ENCODE measurements around the gene ELOVL6.

DNA sequence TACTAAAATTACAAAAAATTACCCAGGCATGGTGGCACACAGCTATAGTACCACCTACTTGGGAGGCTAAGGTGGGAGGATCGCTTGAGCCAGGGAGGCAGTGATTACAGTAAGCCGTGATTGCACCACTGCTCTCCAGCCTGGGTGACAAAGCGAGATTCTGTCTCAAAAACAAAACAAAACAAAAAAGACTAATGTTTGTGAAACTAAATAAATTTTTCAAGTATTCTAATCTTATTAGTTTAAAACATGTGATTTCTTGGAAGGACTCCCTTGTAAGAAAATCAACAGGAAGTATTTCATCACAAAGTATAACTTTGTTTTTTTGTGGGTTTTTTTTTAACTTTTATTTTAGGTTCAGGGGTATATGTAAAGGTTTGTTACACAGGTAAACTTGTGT is 196.1 kb downstream of the ELOVL6 start:
- TF ChIP-seq, protein P1, sequence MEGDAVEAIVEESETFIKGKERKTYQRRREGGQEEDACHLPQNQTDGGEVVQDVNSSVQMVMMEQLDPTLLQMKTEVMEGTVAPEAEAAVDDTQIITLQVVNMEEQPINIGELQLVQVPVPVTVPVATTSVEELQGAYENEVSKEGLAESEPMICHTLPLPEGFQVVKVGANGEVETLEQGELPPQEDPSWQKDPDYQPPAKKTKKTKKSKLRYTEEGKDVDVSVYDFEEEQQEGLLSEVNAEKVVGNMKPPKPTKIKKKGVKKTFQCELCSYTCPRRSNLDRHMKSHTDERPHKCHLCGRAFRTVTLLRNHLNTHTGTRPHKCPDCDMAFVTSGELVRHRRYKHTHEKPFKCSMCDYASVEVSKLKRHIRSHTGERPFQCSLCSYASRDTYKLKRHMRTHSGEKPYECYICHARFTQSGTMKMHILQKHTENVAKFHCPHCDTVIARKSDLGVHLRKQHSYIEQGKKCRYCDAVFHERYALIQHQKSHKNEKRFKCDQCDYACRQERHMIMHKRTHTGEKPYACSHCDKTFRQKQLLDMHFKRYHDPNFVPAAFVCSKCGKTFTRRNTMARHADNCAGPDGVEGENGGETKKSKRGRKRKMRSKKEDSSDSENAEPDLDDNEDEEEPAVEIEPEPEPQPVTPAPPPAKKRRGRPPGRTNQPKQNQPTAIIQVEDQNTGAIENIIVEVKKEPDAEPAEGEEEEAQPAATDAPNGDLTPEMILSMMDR (IDR thresholded peaks at IDR 0.05; ENCODE audit: low read depth, low read length), result no peak
- no peak for TF ChIP-seq POLR2A (IDR thresholded peaks at IDR 0.05; ENCODE audit: extremely low read depth, insufficient read length)
- TF ChIP-seq, protein P2, sequence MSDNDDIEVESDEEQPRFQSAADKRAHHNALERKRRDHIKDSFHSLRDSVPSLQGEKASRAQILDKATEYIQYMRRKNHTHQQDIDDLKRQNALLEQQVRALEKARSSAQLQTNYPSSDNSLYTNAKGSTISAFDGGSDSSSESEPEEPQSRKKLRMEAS (IDR thresholded peaks at IDR 0.05; ENCODE audit: low read depth, low read length), result no peak

Data from NB4 (cell line).